Body of pancreas (tissue), 4 donors: ENCODE data around the gene AJAP1. TPM values are rescaled to one million over a fixed set of nuclear protein-coding genes. Genes with fewer than 3 reads are reported as not detected.
A peak's percentile ranks its signal among the peaks of the same experiment; 100 is the strongest.

Source experiments
- ATAC-seq: fragments of 150-250 bp; one replicate; pipeline ENCODE4 v1.9.1; 2016
- DNase-seq, 4 donors: peaks; one replicate each; pipeline ENCODE4 v3.0.0-alpha.2; 2019
- H3K27ac ChIP-seq, 4 donors: fragments of 200-600 bp; sonication (generic); 1 replicate in 3 of 4; 2 replicates in 1 of 4; pipeline versions ENCODE4 v1.5.1 to v1.6.1; 2016 to 2019; ENCODE audit warnings: mild to moderate bottlenecking in 1 of 4, mixed read lengths in 1 of 4, moderate library complexity in 1 of 4
- H3K27me3 ChIP-seq, 2 donors: fragments of 200-600 bp; sonication (generic); one replicate each; pipeline ENCODE4 v1.6.0; 2016; ENCODE audit warnings: mild to moderate bottlenecking in 1 of 2
- H3K36me3 ChIP-seq, 2 donors: fragments of 200-600 bp; sonication (generic); replicated peaks in 1 of 2; 2 replicates each; pipeline ENCODE4 v1.5.1; 2016; ENCODE audit warnings: low read depth in 2 of 2; ENCODE audit not compliant: insufficient read depth in 1 of 2
- H3K4me1 ChIP-seq: fragments of 200-600 bp; sonication (generic); one replicate; pipeline ENCODE4 v1.6.0; 2016
- H3K4me3 ChIP-seq, 2 donors: fragments of 200-600 bp; sonication (generic); 1 replicate in 1 of 2; 2 replicates in 1 of 2; pipeline ENCODE4 v1.5.1; 2016 to 2019
- H3K9me3 ChIP-seq, 3 donors: fragments of 200-600 bp; sonication (generic); 1 replicate in 2 of 3; 2 replicates in 1 of 3; pipeline ENCODE4 v1.5.1; 2016
- CTCF ChIP-seq, 7 experiments: fragments of 450-650 bp in 4 of 7; fragments of 200-600 bp in 3 of 7; sonication (generic) in 3 of 7; IDR thresholded peaks; one replicate each; pipeline ENCODE4 v1.5.1; 2016 to 2019; ENCODE audit warnings: antibody characterized with exemption in 7 of 7
- POLR2A ChIP-seq, 3 donors: fragments of 450-650 bp; IDR thresholded peaks; one replicate each; pipeline ENCODE4 v1.6.1; 2016; ENCODE audit warnings: antibody characterized with exemption in 3 of 3, mild to moderate bottlenecking in 2 of 3
- WGBS, 2 donors: methylation state at CpG; one replicate each; pipeline ENCODE4 v1.1.5; 2017; 5-methylcytosine and 5-hydroxymethylcytosine counted together
- intact Hi-C: fragments of 100-400 bp; cut with DNase I; formaldehyde crosslinking; loops from one replicate; pipeline ENCODE4 v1.15.1; 2023
- total RNA-seq, 2 donors: library from RNA; depleted of rRNA; stranded (reverse); fragments of >200 nt; gene quantifications; one replicate each; pipeline ENCODE4 v1.1.0, GENCODE V29; 2016

Gene AJAP1
- total RNA-seq, 2 donors from 2014 or later = 0.66 to 2.9 TPM

DNA sequence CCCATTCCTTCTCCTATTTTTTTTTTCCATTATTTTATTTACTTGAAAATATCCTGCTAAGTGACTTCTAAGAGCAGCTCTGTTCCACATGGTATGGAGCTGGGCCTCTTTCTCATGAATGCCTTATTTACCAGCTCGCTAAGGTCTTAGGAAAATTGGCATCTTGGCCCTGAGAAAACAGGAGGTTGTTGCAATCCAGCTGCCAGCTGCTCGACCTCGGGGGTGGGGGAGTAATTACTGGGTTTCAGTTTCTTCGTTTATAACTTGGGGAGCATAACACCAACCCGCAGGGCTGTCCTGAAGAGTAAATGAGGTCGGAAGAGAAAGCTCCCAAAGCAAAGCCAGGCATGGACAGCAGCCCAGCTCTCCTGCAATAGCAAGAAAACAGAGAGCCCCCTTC lies 176.3 kb downstream of the AJAP1 start:
- ATAC-seq (no peak), DNase-seq (peak in 1 of 4 donors; percentile 41)
- Histone ChIP-seq H3K4me1 (no peaks in the 10 kb centered on the region), H3K9me3 (no peaks in the 10 kb centered on the region), H3K36me3 (no peaks in the 10 kb centered on the region), H3K4me3 (no peak overlapping the region), H3K27me3 (no peaks in the 10 kb centered on the region), H3K27ac (no peak overlapping the region)
- intact Hi-C loops = no loop called here
- TF ChIP-seq POLR2A (IDR thresholded peaks at IDR 0.05) = no peak
- no peak for TF ChIP-seq CTCF (IDR thresholded peaks at IDR 0.05)
- 20 to 29% methylated on average over 6 of the region's 6 CpGs for WGBS, 2 donors

DNA sequence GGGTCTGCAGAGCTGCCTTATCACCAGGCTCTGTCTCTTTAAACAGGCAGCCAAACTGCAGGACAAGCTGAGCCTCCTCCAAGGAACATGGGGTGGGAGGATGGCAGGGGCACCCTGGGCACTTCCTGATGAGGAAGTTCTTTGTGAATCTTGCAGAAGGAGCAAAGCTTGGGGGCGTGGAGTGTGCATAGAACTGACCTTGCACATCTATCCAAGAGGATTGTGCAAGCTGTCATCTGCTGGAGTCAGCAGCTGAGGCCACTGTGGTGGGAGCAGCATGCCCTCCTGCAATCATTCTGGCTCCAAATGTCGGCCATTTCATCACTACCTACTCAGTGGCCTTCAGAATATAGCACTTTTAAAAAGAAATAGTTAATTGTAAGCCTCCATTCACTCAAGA lies 182.2 kb downstream of the AJAP1 start:
- Histone ChIP-seq H3K4me1 (no peaks in the 10 kb centered on the region), H3K9me3 (no peaks in the 10 kb centered on the region), H3K27me3 (no peaks in the 10 kb centered on the region), H3K4me3 (no peak overlapping the region), H3K36me3 (no peaks in the 10 kb centered on the region), H3K27ac (no peak overlapping the region)
- DNase-seq = peak in 1 of 4 donors; percentile 7
- 50% methylated on average over 1 to 2 of the region's 2 CpGs for WGBS, 2 donors
- TF ChIP-seq CTCF (IDR thresholded peaks at IDR 0.05) (no peak), POLR2A (IDR thresholded peaks at IDR 0.05) (no peak)
- intact Hi-C loops = no loop called here
- ATAC-seq = no peak

DNA sequence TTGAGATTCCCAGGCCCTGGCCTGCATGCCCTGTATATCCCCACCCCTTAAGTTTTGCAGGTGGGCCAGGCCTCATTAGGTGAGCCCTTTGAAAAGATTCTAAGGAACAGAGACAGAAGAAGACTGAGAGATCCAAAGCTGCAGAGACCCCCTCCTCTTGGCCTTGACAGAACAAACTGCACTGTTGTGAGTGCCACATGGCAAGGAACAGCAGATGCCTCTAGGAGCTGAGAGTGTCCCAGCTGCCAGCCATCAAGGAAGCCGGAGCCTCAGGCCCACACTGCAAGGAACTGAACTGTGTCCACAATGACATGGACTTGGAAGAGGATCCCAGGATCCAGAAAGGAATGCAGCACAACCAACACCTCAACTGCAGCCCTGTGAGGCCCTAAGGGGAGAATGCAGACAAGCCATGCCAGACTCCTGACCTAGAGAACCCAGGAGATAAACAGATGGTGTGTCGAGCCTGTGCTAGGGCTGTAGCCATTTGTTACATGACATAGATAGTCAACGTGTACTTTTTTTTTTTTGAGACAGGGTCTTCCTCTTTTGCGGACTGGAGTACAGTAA lies 182.7 kb downstream of the AJAP1 start:
- Histone ChIP-seq H3K27me3 (no peaks in the 10 kb centered on the region), H3K4me1 (no peaks in the 10 kb centered on the region), H3K4me3 (no peak overlapping the region), H3K9me3 (no peaks in the 10 kb centered on the region), H3K27ac (no peak overlapping the region), H3K36me3 (no peaks in the 10 kb centered on the region)
- no peak for DNase-seq
- no peak for TF ChIP-seq CTCF (IDR thresholded peaks at IDR 0.05)
- TF ChIP-seq POLR2A (IDR thresholded peaks at IDR 0.05) = no peak
- no peak for ATAC-seq
- intact Hi-C loops = no loop called here
- WGBS, 2 donors = 54 to 67% methylated on average over 4 of the region's 4 CpGs

GRCh38 chr1:4837752-4838151 lies 183.3 kb downstream of the AJAP1 start:
- Histone ChIP-seq H3K4me1 (no peaks in the 10 kb centered on the region), H3K9me3 (no peaks in the 10 kb centered on the region), H3K4me3 (no peak overlapping the region), H3K27me3 (no peaks in the 10 kb centered on the region), H3K27ac (no peak overlapping the region), H3K36me3 (no peaks in the 10 kb centered on the region)
- TF ChIP-seq POLR2A (IDR thresholded peaks at IDR 0.05) (no peak), CTCF (IDR thresholded peaks at IDR 0.05) (no peak)
- ATAC-seq (no peak), DNase-seq (no peak)
- intact Hi-C loops = no loop called here
- WGBS, 2 donors = 63 to 81% methylated on average over 5 to 8 of the region's 8 CpGs

GRCh38 chr1:4838231-4838630 lies 183.8 kb downstream of the AJAP1 start:
- Histone ChIP-seq H3K36me3 (no peaks in the 10 kb centered on the region), H3K4me3 (no peak overlapping the region), H3K9me3 (no peaks in the 10 kb centered on the region), H3K4me1 (no peaks in the 10 kb centered on the region), H3K27ac (no peak overlapping the region), H3K27me3 (no peaks in the 10 kb centered on the region)
- DNase-seq (no peak), ATAC-seq (no peak)
- intact Hi-C loops = no loop called here
- 43 to 86% methylated on average over 1 of the region's 1 CpG for WGBS, 2 donors
- TF ChIP-seq CTCF (IDR thresholded peaks at IDR 0.05) = no peak
- no peak for TF ChIP-seq POLR2A (IDR thresholded peaks at IDR 0.05)
